Activated CD8-positive, alpha-beta memory T cell treated with anti-CD3 and anti-CD28 coated beads for 4 hours (primary cell): ENCODE results near the gene FBXL17.

Experiments used
- DNase-seq, 2 donors: peaks; one replicate each; pipeline ENCODE4 v3.0.0-alpha.2; 2020; ENCODE audit warnings: low read depth in 2 of 2

FBXL17 gene

GRCh38 chr5:107864793-107865192, 517.1 kb downstream of the FBXL17 start:
- no peak for DNase-seq

DNA sequence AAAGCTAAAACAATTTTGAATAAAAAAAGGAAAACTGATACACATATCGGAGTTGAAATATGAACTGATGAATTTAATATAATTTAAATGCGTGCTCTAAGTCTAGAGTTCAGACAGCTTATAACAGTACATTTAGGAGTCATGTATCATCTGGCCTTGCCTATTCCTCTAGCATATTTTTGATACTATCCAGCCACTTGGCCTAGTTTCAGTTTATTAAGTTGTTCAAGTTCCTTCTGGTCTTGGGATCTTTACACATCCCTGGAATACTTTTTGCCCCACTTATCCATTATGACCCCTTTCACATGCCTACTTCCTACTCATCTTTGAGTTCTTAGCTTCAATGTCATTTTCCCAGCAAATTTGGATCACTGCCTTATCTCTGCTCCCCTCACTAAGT, 518.8 kb downstream of the FBXL17 start:
- no peak for DNase-seq

DNA sequence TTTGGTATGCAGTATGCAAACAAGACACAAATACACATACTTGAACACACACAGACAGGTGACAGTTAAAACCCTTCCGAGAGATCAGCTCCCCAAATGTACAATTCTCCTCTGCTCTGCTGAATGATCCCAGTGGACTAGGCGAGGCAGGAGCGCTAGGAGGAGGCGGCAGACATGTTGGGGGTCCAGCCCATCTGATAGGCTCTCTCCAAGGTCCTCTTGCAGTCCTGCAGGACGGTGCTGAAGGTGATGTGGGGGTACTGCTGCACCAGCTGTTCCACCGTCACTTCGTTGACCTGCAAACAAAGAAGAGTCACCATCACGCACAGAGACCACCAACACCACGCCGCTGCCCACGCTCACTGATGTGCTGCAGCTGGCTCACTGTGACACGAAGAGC, 520.3 kb downstream of the FBXL17 start:
- DNase-seq = no peak

DNA sequence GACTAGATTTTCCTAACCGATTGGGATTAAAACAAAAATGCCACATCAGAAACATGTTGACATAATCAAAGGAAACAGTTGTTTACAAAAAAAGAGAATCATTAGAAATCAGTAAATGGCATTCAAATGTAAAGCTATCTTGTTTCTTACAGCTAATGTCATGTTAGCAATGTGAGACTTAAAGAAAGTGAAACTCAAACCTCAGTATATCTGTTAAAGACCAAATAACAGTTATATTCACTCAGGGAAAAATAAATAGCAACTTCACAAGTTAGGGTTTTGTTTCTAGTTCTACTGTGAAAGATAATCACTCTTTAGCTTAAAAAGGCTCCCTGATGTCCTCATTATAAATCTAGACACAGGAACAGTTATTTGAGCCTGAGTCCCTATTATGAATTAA, 521.9 kb downstream of the FBXL17 start:
- no peak for DNase-seq

DNA sequence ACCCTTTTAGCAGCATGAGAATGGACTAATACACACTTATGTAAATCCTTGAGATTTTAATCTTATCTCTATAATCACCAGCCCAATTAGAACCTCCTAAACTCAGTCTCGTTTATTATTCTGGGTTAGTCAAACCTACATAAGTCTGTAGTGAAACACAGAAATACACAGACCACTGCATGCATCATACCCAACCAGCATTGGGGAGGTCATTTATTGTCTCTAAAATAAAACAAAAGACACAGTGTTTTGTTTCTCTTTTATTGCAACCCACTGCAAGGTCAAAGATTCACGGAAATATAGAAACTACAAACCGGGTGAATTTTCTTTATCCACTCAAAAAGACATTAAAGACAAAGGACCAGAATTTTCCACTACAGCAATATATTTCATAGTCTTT, 523.1 kb downstream of the FBXL17 start:
- DNase-seq = no peak

DNA sequence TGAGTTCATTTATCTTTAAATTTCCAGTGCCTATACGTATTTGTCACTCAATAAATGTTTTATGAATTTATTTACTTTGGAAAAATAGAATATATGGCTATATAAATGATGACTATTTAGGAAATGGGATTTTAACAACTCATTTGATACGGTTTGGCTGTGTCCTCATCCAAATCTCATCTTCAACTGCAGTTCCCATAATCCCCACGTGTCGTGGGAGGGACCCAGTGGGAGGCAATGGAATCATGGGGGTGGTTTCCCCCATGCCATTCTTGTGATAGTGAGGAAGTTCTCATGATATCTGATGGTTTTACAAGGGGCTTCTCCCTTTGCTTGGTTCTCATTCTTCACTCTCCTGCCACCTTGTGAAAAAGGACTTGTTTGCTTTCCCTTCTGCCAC, 523.6 kb downstream of the FBXL17 start:
- no peak for DNase-seq

- no peak for DNase-seq
Measured at GRCh38 chr5:107857785-107858184, 524.1 kb downstream of the FBXL17 start.

GRCh38 chr5:107855171-107855570, 526.7 kb downstream of the FBXL17 start:
- no peak for DNase-seq

DNA sequence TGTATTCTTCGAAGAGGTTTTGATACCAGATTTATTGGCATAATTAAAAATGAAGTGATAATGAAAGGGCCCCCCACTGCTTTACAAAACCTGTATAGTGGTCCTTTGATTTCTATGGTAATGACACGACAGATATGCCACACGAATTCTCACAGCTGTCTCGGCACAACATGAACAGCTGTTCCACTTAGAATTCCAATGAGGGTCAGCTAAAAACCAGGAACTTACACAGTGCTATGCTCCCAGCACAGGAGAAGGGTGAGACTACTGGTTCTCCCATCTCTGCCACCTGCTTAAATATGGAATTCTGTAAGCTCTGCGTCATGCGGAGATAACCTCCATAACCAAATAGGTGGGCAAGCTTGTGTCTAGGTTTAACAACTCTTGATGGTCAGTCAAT, 528.2 kb downstream of the FBXL17 start:
- no peak for DNase-seq

DNA sequence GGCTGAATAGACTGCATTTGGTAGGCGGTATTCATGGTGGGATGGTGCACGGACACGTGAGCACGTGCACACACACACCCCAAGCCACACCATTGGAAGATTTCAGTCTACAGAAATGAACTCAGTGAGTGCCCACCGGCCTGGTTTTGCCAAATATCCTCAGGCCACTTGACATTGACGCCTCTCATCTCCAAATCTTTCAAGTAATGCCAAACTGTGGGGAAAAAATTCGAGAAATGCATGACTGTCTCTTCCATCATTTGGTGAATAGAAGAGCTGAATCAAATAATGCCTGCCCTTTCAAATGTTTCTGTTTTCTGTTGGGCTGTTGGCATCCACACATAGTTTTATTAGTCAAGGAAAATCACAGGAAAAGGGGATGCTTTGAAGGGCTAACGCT, 528.9 kb downstream of the FBXL17 start:
- DNase-seq = no peak

GRCh38 chr5:107849118-107849517, 532.8 kb downstream of the FBXL17 start:
- DNase-seq = no peak

DNA sequence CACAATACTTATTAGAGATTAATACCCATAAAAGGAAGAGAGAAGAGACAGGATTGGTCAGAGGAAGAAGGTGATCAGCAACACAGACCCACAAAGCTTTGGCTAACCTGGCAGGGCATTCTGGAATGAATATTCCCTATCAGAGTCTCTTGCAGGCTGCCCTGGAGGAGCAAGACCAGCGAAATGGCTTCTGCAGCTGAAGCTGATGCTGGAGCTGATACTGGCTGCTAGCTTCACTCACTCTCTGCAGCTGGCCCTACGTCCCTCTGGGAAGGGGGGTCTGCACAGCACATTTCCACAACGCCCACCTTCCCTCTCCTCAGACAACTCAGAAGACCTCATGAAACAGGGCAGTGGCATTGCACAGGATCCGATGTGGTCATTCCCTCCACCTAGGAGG, 541.3 kb downstream of the FBXL17 start:
- DNase-seq = no peak

DNA sequence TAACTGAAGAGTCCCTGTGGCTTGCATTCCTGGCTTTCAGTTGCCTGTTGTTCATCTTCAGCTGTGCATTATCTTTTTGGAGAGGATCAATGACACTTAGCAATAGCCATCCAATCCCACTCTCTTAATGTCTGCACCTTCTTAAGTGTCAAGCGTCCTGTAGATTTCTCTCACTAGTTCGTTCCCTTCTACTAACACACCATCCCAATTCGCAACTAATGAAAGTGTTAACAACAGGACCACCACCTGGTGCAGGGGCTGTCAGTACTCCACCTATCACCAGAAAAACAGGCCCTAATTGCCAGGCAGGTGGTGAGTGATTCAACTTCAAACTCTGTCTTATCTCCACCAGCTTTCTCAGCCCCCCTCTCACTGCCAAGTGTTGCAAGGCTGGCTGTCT, 541.7 kb downstream of the FBXL17 start:
- no peak for DNase-seq

DNA sequence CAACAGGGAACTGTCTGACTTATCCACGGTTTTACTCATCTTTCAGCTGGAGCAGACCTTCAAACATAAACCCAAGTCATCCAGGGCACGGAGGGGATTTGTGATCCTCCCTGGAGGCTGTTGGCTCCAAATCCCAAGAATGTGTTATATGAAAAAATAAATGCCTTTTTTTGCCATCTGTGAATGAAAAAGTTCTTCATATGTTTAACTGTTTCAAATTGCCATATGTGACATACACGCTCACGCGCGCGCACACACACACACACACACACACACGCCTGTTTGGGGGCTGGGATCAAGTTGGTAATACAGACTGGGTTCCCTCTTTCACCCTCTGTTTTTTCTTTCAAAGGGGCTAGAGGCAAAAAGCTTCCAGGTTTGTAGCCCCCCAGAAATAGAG, 546.8 kb downstream of the FBXL17 start:
- DNase-seq = no peak

DNA sequence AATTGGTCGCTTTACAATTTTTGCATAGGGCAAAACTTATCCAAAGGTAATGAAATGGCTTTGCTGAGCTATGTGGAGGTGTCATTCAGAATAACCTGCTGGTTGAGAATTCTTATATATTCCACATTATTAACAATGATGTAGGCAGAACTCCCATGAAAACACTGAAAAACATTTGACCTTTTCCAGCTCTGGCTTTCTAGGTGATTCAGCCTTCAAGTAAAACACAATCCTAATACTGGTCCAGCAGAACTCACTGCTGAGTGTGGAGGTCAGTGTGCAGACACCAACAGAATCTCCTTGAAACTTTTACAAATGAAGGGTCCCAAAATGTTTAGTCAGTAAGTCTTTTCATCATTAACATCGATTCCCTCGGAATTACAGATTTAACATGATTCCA, 549.2 kb downstream of the FBXL17 start:
- no peak for DNase-seq

DNA sequence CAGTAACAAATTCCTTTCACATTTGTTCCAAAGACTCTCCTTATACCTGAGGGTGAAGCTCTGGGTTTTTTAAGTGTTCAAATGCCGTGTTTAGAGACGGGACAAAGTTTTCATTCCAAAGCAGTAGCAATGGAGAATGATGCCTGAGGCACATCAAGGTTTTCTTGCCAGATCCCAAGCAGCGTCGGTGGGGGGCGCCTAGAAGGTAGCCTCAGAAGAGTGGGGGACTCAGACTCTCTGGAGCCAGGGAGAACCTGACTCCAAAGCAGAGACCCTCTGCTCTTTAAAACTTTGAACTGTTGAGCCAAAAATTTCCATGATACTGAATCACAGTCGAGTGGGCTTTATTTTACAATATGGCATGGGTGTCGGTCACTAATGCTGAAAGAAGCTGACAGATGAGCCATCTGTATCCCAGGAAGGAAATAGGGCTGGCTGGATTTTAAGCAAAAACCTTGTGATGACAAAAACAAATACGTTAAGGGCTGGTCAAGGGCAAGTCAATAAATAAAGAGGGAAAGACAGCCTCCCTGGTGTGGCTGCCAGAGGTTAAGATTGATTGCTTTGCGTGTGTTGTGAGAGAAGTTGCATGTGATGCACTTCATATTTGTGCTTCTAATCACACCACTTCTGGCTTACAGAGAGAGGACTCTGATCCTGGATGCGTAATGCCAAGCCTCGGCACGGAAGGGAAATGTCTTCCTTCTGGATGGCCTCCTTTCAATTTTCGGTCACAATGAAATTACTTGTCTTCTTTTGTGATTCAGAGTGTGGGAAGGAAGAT, 550.1 kb downstream of the FBXL17 start:
- no peak for DNase-seq

- no peak for DNase-seq
Measured at GRCh38 chr5:107830750-107831149, 551.1 kb downstream of the FBXL17 start.

GRCh38 chr5:107826311-107827000, 555.4 kb downstream of the FBXL17 start:
- DNase-seq = no peak

DNA sequence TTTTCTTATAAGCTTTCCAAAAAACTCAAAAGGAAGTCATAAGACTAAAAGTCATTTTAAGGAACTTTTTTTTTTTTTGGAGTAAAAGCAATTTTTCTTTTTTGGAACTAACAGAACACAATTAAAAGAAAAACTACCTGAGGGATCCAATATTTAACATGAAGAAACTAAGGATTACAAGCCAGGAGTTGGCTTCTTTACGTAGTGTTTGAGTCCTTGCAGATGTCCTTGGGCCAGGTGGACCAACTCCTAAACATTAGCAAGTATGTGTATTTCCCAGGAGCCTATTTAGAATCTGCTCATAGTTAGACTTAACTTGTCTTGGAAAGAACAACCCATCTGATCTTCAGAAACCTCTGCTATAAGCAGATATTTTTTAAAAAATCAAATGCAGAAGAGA, 557.1 kb downstream of the FBXL17 start:
- no peak for DNase-seq

GRCh38 chr5:107821288-107821687, 560.6 kb downstream of the FBXL17 start:
- DNase-seq = no peak

DNA sequence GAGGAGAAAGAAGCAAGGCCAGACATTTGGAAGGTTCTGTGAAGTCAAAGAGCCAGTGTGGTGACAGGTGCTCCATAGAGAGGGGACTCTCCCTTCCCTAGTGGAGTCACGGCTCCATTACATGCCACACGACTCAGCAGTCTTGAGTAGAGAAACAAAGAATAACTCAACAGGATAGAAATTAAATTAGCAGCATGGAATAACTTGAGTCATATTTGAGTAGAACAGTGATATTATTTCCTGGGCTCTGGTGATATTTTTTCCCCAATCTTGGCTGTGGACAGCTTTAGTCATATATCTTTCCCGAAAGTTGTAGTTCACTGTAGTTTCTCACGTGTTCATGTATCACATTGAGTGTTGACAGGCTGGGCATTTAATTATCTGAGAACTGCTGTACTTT, 561.5 kb downstream of the FBXL17 start:
- no peak for DNase-seq

DNA sequence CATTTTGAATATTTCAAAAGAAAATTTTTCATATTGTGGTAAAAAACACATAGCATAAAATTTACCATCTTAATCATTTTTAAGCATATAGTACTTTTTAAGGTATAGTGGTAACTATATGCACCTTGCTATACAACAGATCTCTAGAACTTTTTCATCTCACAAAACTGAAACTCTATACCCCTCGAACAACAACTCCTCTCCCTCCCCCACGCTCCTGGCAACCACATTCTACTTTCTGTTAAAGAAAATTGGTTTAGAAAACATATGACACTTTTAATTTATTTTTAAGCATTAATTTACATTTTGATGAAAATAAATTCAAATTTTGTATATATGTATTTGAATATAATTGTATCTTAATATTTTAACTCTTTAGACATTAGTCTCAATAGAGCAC, 563.9 kb downstream of the FBXL17 start:
- DNase-seq = no peak

DNA sequence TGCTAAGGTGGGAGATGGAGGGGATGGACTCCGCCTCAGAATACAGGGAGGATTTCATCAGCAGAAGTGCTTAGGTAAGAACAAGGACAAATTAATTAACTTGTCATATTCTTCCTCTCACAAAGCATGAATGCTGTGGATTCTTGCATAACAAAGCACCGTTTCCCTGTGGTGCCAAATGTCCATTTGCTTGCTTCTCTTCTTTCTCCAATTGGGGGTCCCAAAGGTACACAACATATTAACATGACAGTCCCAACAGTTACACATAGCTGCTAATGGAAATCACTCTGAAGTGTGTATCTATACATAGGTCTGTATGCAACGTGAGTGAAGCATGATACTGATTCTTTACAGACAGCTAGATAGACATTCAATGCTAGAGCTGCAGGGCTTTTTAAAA, 564.5 kb downstream of the FBXL17 start:
- no peak for DNase-seq

- no peak for DNase-seq
Measured at GRCh38 chr5:107815109-107815508, 566.8 kb downstream of the FBXL17 start.
